Peyer's patch (tissue), 4 donors: ENCODE results near the gene CEP95. TPM values are rescaled to one million over a fixed set of nuclear protein-coding genes. Genes with fewer than 3 reads are reported as not detected.

Experiments
- DNase-seq, 3 donors: peaks; one replicate each; pipeline ENCODE4 v3.0.0-alpha.2; 2017 to 2019
- H3K27ac ChIP-seq, 4 donors: fragments of 200-600 bp; sonication (generic); one replicate each; pipeline ENCODE4 v1.5.1; 2016 to 2019
- H3K27me3 ChIP-seq, 2 donors: fragments of 200-600 bp; sonication (generic); one replicate each; pipeline ENCODE4 v1.5.1; 2019
- H3K36me3 ChIP-seq, 3 donors: fragments of 200-600 bp; sonication (generic); one replicate each; pipeline ENCODE4 v1.5.1; 2016 to 2019
- H3K4me1 ChIP-seq, 4 donors: fragments of 200-600 bp; sonication (generic); one replicate each; pipeline ENCODE4 v1.5.1; 2016 to 2019
- H3K4me3 ChIP-seq, 4 donors: fragments of 200-600 bp; sonication (generic); 1 replicate in 3 of 4; 2 replicates in 1 of 4; pipeline ENCODE4 v1.5.1; 2016 to 2019; ENCODE audit warnings: mild to moderate bottlenecking in 1 of 4
- H3K9me3 ChIP-seq, 4 donors: fragments of 200-600 bp; sonication (generic); one replicate each; pipeline ENCODE4 v1.5.1; 2016 to 2019; ENCODE audit warnings: mild to moderate bottlenecking in 1 of 4
- CTCF ChIP-seq, 6 experiments: fragments of 450-650 bp in 4 of 6; fragments of 200-600 bp in 2 of 6; sonication (generic) in 1 of 6; IDR thresholded peaks; one replicate each; pipeline ENCODE4 v1.5.1; 2017 to 2019; ENCODE audit warnings: antibody characterized with exemption in 6 of 6, mild to moderate bottlenecking in 3 of 6, moderate library complexity in 1 of 6
- POLR2A ChIP-seq, 2 donors: fragments of 450-650 bp; IDR thresholded peaks; one replicate each; pipeline ENCODE4 v1.5.1; 2017; ENCODE audit warnings: antibody characterized with exemption in 2 of 2, mild to moderate bottlenecking in 2 of 2, moderate library complexity in 2 of 2
- total RNA-seq, 4 donors: library from RNA; depleted of rRNA; stranded (reverse); fragments of >200 nt; gene quantifications; one replicate each; pipeline ENCODE4 v1.1.0, GENCODE V29; 2016

Gene CEP95
- total RNA-seq, 4 donors from 2014 or later = 51.1 to 187 (median 79.4) TPM

DNA sequence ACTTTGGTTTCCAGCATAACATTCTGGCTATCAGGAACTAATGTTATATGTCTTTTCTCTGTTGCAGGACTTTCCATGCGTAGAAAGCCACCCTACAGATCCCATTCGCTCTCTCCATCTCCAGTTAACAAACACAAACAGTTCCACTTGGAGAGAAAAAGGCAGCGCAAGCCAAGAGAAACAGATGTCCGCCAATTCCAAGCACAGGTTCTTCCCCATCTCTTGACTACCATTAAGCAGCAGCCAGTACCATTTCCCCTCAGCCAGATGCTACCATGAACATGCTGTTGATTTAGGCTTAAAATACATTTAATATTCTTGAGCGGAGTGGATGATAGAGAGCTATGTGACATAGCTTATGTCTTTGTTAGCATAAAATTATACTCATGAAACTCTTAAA lies 22.4 kb downstream of the CEP95 start:
- Histone ChIP-seq H3K27me3 (no peaks in the 10 kb centered on the region), H3K4me3 (no peak overlapping the region), H3K9me3 (no peaks in the 10 kb centered on the region), H3K4me1 (no peaks in the 10 kb centered on the region), H3K36me3 (peaks cover 0 to 100% (median 6%) of the 10 kb centered on the region in 3 donors), H3K27ac (no peak overlapping the region)
- no peak for DNase-seq
- TF ChIP-seq POLR2A (IDR thresholded peaks at IDR 0.05) (no peak), CTCF (IDR thresholded peaks at IDR 0.05) (no peak)

- Histone ChIP-seq H3K36me3 (peaks cover 0 to 97% (median 2%) of the 10 kb centered on the region in 3 donors), H3K9me3 (no peaks in the 10 kb centered on the region), H3K27ac (no peak overlapping the region), H3K27me3 (no peaks in the 10 kb centered on the region), H3K4me1 (no peaks in the 10 kb centered on the region), H3K4me3 (no peak overlapping the region)
- no peak for DNase-seq
- TF ChIP-seq CTCF (IDR thresholded peaks at IDR 0.05) (no peak), POLR2A (IDR thresholded peaks at IDR 0.05) (no peak)
Measured at GRCh38 chr17:64531955-64532371, 25.2 kb downstream of the CEP95 start.

DNA sequence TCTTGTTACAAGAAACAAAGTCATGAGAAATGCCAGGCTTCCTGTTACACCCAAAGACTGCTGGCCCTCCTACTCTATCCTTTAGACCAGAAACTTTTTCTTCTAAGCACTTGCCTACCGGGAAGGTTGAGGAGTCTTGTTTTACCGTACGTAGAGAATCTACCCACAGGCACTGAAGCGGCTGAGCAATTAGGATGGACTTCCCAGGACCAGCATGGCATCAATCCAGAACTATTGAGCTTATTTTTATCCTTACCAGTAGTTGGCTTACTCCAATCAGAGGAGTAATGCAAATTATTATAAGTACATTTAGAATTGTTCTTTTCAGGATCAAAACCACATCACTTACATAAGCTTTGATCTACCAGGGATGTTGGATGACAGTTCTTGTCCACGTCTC lies 25.6 kb downstream of the CEP95 start:
- Histone ChIP-seq H3K4me3 (no peak overlapping the region), H3K36me3 (peaks cover 0 to 97% (median 2%) of the 10 kb centered on the region in 3 donors), H3K9me3 (no peaks in the 10 kb centered on the region), H3K4me1 (no peaks in the 10 kb centered on the region), H3K27me3 (no peaks in the 10 kb centered on the region), H3K27ac (no peak overlapping the region)
- TF ChIP-seq CTCF (IDR thresholded peaks at IDR 0.05) = no peak
- TF ChIP-seq POLR2A (IDR thresholded peaks at IDR 0.05) = no peak
- no peak for DNase-seq

GRCh38 chr17:64533784-64534183 lies 27.0 kb downstream of the CEP95 start:
- H3K9me3 ChIP-seq = no peaks in the 10 kb centered on the region
- H3K4me3 ChIP-seq = no peak overlapping the region
- peaks cover 0 to 97% (median under 1%) of the 10 kb centered on the region in 3 donors for H3K36me3 ChIP-seq
- no peaks in the 10 kb centered on the region for H3K4me1 ChIP-seq
- H3K27me3 ChIP-seq = no peaks in the 10 kb centered on the region
- H3K27ac ChIP-seq = no peak overlapping the region
- no peak for DNase-seq
- TF ChIP-seq POLR2A (IDR thresholded peaks at IDR 0.05) (no peak), CTCF (IDR thresholded peaks at IDR 0.05) (no peak)

DNA sequence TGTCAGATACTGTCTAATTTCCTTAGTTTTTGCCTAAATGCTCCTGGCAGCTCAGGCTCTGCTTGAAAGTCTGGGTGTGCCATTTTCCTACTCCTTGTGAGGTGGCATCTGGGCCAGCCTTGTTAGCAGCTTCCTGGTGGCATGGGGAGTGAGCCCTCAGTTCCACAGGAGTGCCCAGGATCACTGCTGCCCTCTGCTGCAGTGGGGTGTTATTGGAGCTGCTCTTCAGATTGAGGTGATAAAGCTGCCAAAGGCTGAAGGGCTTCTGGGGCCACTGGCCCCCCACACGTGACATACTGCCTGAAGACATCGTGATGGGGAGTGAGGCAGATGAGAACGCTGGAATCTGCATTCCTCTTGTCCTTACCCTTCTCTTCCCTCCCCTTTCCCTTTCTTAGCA lies 27.4 kb downstream of the CEP95 start:
- H3K4me1 ChIP-seq = no peaks in the 10 kb centered on the region
- TF ChIP-seq POLR2A (IDR thresholded peaks at IDR 0.05) (no peak), CTCF (IDR thresholded peaks at IDR 0.05) (peak in 1 of 6 experiments; percentile 20)
- H3K27me3 ChIP-seq = no peaks in the 10 kb centered on the region
- H3K4me3 ChIP-seq = no peak overlapping the region
- no peak overlapping the region for H3K27ac ChIP-seq
- H3K36me3 ChIP-seq = peaks cover 0 to 97% (median 0%) of the 10 kb centered on the region in 3 donors
- no peaks in the 10 kb centered on the region for H3K9me3 ChIP-seq
- DNase-seq = no peak

GRCh38 chr17:64535357-64535756 lies 28.6 kb downstream of the CEP95 start:
- Histone ChIP-seq H3K4me1 (no peaks in the 10 kb centered on the region), H3K9me3 (no peaks in the 10 kb centered on the region), H3K4me3 (no peak overlapping the region), H3K27me3 (no peaks in the 10 kb centered on the region), H3K27ac (no peak overlapping the region), H3K36me3 (peaks cover 0 to 93% (median 0%) of the 10 kb centered on the region in 3 donors)
- DNase-seq = no peak
- no peak for TF ChIP-seq POLR2A (IDR thresholded peaks at IDR 0.05)
- no peak for TF ChIP-seq CTCF (IDR thresholded peaks at IDR 0.05)
